Esophagus squamous epithelium (tissue), 5 donors: ENCODE data around the gene BAZ1A. TPM values are rescaled to one million over a fixed set of nuclear protein-coding genes. Genes with fewer than 3 reads are reported as not detected.

ENCODE experiments used
- DNase-seq: peaks from one replicate; lab custom pipeline; 2025; lab: John Stamatoyannopoulos, UW
- H3K27ac ChIP-seq, 4 donors: fragments of 200-600 bp; sonication (generic); one replicate each; pipeline ENCODE4 v1.5.1; 2016 to 2019; ENCODE audit warnings: mild to moderate bottlenecking in 1 of 4
- H3K27me3 ChIP-seq, 4 donors: fragments of 200-600 bp; sonication (generic); 1 replicate in 3 of 4; 2 replicates in 1 of 4; pipeline versions ENCODE4 v1.5.1 to v1.6.0; 2017 to 2021; ENCODE audit warnings: antibody characterized with exemption in 1 of 4
- H3K36me3 ChIP-seq, 3 donors: fragments of 200-600 bp; sonication (generic); one replicate each; pipeline ENCODE4 v1.5.1; 2016 to 2019
- H3K4me1 ChIP-seq, 3 donors: fragments of 200-600 bp; sonication (generic); one replicate each; pipeline ENCODE4 v1.5.1; 2017 to 2019
- H3K4me3 ChIP-seq, 4 donors: fragments of 200-600 bp; sonication (generic); 1 replicate in 3 of 4; 2 replicates in 1 of 4; pipeline ENCODE4 v1.5.1; 2016 to 2019; ENCODE audit warnings: mild to moderate bottlenecking in 2 of 4, moderate library complexity in 1 of 4
- H3K9me3 ChIP-seq, 3 donors: fragments of 200-600 bp; sonication (generic); one replicate each; pipeline ENCODE4 v1.5.1; 2016 to 2019
- CTCF ChIP-seq, 6 experiments: fragments of 450-650 bp in 4 of 6; fragments of 200-600 bp in 2 of 6; sonication (generic) in 2 of 6; IDR thresholded peaks; one replicate each; pipeline ENCODE4 v1.5.1; 2016 to 2019; ENCODE audit warnings: antibody characterized with exemption in 6 of 6, mild to moderate bottlenecking in 4 of 6, moderate library complexity in 4 of 6
- POLR2A ChIP-seq, 4 donors: fragments of 450-650 bp; IDR thresholded peaks; one replicate each; pipeline ENCODE4 v1.6.1; 2017; ENCODE audit warnings: antibody characterized with exemption in 4 of 4, mild to moderate bottlenecking in 4 of 4, moderate library complexity in 3 of 4
- WGBS, 2 donors: methylation state at CpG; one replicate each; pipeline ENCODE4 v1.1.5; 2018; 5-methylcytosine and 5-hydroxymethylcytosine counted together
- intact Hi-C: fragments of 100-400 bp; cut with DNase I; formaldehyde crosslinking; loops from one replicate; pipeline ENCODE4 v1.15.0; 2022
- small RNA-seq, 4 donors: library from RNA; depleted of rRNA; stranded (forward); fragments of <200 nt; gene quantifications; one replicate each; pipeline ENCODE3, GENCODE V24; 2016
- total RNA-seq, 4 donors: library from RNA; depleted of rRNA; stranded (reverse); fragments of >200 nt; gene quantifications; one replicate each; pipeline ENCODE4 v1.1.0, GENCODE V29; 2016
- donor health status: DM: yes; HTN: yes; CAD: no.

Gene BAZ1A
- total RNA-seq, 4 donors from 2014 or later, result 19.1 to 57.5 (median 53.8) TPM

- H3K36me3 ChIP-seq, result peaks cover 0 to 11% (median 0%) of the 10 kb centered on the region in 3 donors
- DNase-seq, result no peak
- 46 to 55% methylated on average over 3 of the region's 3 CpGs for WGBS, 2 donors
- no peak for TF ChIP-seq POLR2A (IDR thresholded peaks at IDR 0.05)
- TF ChIP-seq CTCF (IDR thresholded peaks at IDR 0.05), result no peak
- H3K4me1 ChIP-seq, result peaks cover 0 to 69% (median 6%) of the 10 kb centered on the region in 3 donors
- no peaks in the 10 kb centered on the region for H3K27me3 ChIP-seq
- H3K4me3 ChIP-seq, result peak overlapping the region in 1 of 4 donors; percentile 7
- intact Hi-C loops, result no loop called here
- peak overlapping the region in 3 of 4 donors; percentile 71 to 97 (median 94) for H3K27ac ChIP-seq
- no peaks in the 10 kb centered on the region for H3K9me3 ChIP-seq
These were observed 164.0 kb downstream of the BAZ1A start for GRCh38 chr14:34711169-34711568.

GRCh38 chr14:34710744-34711143 is 164.4 kb downstream of the BAZ1A start:
- intact Hi-C loops, result no loop called here
- Histone ChIP-seq H3K9me3 (no peaks in the 10 kb centered on the region), H3K36me3 (peaks cover 0 to 11% (median 0%) of the 10 kb centered on the region in 3 donors), H3K4me1 (peaks cover 0 to 69% (median 6%) of the 10 kb centered on the region in 3 donors), H3K27me3 (no peaks in the 10 kb centered on the region), H3K4me3 (peak overlapping the region in 1 of 4 donors; percentile 7), H3K27ac (peak overlapping the region; percentile 21 to 97 (median 82))
- no peak for DNase-seq
- TF ChIP-seq POLR2A (IDR thresholded peaks at IDR 0.05) (no peak), CTCF (IDR thresholded peaks at IDR 0.05) (no peak)
- 58 to 72% methylated on average over 2 of the region's 2 CpGs for WGBS, 2 donors

- no peaks in the 10 kb centered on the region for H3K27me3 ChIP-seq
- no peak overlapping the region for H3K4me3 ChIP-seq
- H3K4me1 ChIP-seq, result peaks cover 0 to 63% (median 3%) of the 10 kb centered on the region in 3 donors
- peaks cover 0 to 11% (median 0%) of the 10 kb centered on the region in 3 donors for H3K36me3 ChIP-seq
- intact Hi-C loops, result no loop called here
- no peak for TF ChIP-seq CTCF (IDR thresholded peaks at IDR 0.05)
- TF ChIP-seq POLR2A (IDR thresholded peaks at IDR 0.05), result no peak
- H3K9me3 ChIP-seq, result no peaks in the 10 kb centered on the region
- WGBS, 2 donors, result 50 to 77% methylated on average over 1 of the region's 1 CpG
- no peak for DNase-seq
- H3K27ac ChIP-seq, result peak overlapping the region in 2 of 4 donors; percentile 94 to 97
These were observed 165.2 kb downstream of the BAZ1A start for GRCh38 chr14:34710006-34710405.

- DNase-seq, result no peak
- intact Hi-C loops, result no loop called here
- TF ChIP-seq POLR2A (IDR thresholded peaks at IDR 0.05), result no peak
- no peak for TF ChIP-seq CTCF (IDR thresholded peaks at IDR 0.05)
- Histone ChIP-seq H3K27me3 (no peaks in the 10 kb centered on the region), H3K4me1 (peaks cover 0 to 45% (median 3%) of the 10 kb centered on the region in 3 donors), H3K27ac (peak overlapping the region in 2 of 4 donors; percentile 20 to 27), H3K9me3 (no peaks in the 10 kb centered on the region), H3K36me3 (peaks cover 0 to 10% (median 0%) of the 10 kb centered on the region in 3 donors), H3K4me3 (no peak overlapping the region)
- WGBS, 2 donors, result 69 to 72% methylated on average over 3 of the region's 3 CpGs
These were observed 167.4 kb downstream of the BAZ1A start for GRCh38 chr14:34707722-34708121.

Small RNA genes within 50 kb of the gene (small RNA-seq; reads per million reads assigned to genes)
- gene AL121603.1 (0 reads per million in 4 donors), gene RNU7-41P (0 reads per million in 4 donors)

Other genes with a start within 250 kb of the BAZ1A start
- gene SNX6, start 245.2 kb downstream of the BAZ1A start, total RNA-seq, result 100 to 1,000 TPM in 2 of 4 donors, 10 to 100 TPM in 2; 77.6 to 162 (median 111) TPM
- gene CFL2, start 160.8 kb downstream of the BAZ1A start, total RNA-seq, result 10 to 100 TPM in 2 of 4 donors, 1 to 10 TPM in 2; 4.5 to 58.7 (median 10.0) TPM
- 10 to 100 TPM; 46.2 to 53.0 (median 49.6) TPM for gene SRP54, start 107.6 kb upstream of the BAZ1A start, total RNA-seq
- 10 to 100 TPM; 25.9 to 35.9 (median 28.3) TPM for gene FAM177A1, start 170.9 kb upstream of the BAZ1A start, total RNA-seq
- gene PPP2R3C, start 246.6 kb upstream of the BAZ1A start, total RNA-seq, result 10 to 100 TPM in 3 of 4 donors, 1 to 10 TPM in 1; 7.1 to 23.9 (median 13.5) TPM
- 10 to 100 TPM; 22.6 to 40.5 (median 28.9) TPM for gene PRORP, start 247.2 kb upstream of the BAZ1A start, total RNA-seq